Measurements from ENCODE around the gene SLC27A6.

The SLC27A6 gene

GRCh38 chr5:128973244-128973643, 8.0 kb downstream of the SLC27A6 start:
- Histone ChIP-seq H3K27me3 (ENCODE audit: insufficient read depth, low read length, poor library complexity, severe bottlenecking) (no peaks in the 10 kb centered on the region), H3K9me2 (replicated peaks; ENCODE audit: low read depth, low read length) (no peaks in the 10 kb centered on the region), H3K9ac (ENCODE audit: low read depth, low read length, poor library complexity, severe bottlenecking) (no peak overlapping the region), H3K4me2 (ENCODE audit: low read depth, low read length, poor library complexity, severe bottlenecking) (no peak overlapping the region), H3K9me3 (ENCODE audit: insufficient read depth, low read depth, low read length) (no peaks in the 10 kb centered on the region), H3K36me3 (ENCODE audit: insufficient read depth, low read length) (no peaks in the 10 kb centered on the region), H3F3A (ENCODE audit: low read depth) (no peaks in the 10 kb centered on the region), H3K4me3 (ENCODE audit: low read length, poor library complexity, severe bottlenecking) (no peak overlapping the region), H3K79me2 (ENCODE audit: insufficient read depth, low read length) (no peaks in the 10 kb centered on the region), H3K4me1 (ENCODE audit: insufficient read depth, low read length, poor library complexity, severe bottlenecking) (no peaks in the 10 kb centered on the region), H4K20me1 (ENCODE audit: insufficient read depth, low read length, poor library complexity, severe bottlenecking) (no peaks in the 10 kb centered on the region), H2AFZ (ENCODE audit: low read length) (no peak overlapping the region)
- TF ChIP-seq EZH2phosphoT487 (IDR thresholded peaks at IDR 0.05; ENCODE audit: borderline replicate concordance) (no peak), CTCF (conservative IDR thresholded peaks at IDR 0.05; ENCODE audit: low read length) (no peak)

GRCh38 chr5:128974567-128974966, 9.3 kb downstream of the SLC27A6 start:
- Histone ChIP-seq H3K4me3 (ENCODE audit: low read length, poor library complexity, severe bottlenecking) (no peak overlapping the region), H3K4me2 (ENCODE audit: low read depth, low read length, poor library complexity, severe bottlenecking) (no peak overlapping the region), H2AFZ (ENCODE audit: low read length) (no peak overlapping the region), H3K27me3 (ENCODE audit: insufficient read depth, low read length, poor library complexity, severe bottlenecking) (no peaks in the 10 kb centered on the region), H3K4me1 (ENCODE audit: insufficient read depth, low read length, poor library complexity, severe bottlenecking) (no peaks in the 10 kb centered on the region), H3K36me3 (ENCODE audit: insufficient read depth, low read length) (no peaks in the 10 kb centered on the region), H3K9me2 (replicated peaks; ENCODE audit: low read depth, low read length) (no peaks in the 10 kb centered on the region), H3K79me2 (ENCODE audit: insufficient read depth, low read length) (no peaks in the 10 kb centered on the region), H3K9ac (ENCODE audit: low read depth, low read length, poor library complexity, severe bottlenecking) (no peak overlapping the region), H4K20me1 (ENCODE audit: insufficient read depth, low read length, poor library complexity, severe bottlenecking) (no peaks in the 10 kb centered on the region), H3F3A (ENCODE audit: low read depth) (no peaks in the 10 kb centered on the region), H3K9me3 (ENCODE audit: insufficient read depth, low read depth, low read length) (no peaks in the 10 kb centered on the region)
- no peak for TF ChIP-seq EZH2phosphoT487 (IDR thresholded peaks at IDR 0.05; ENCODE audit: borderline replicate concordance)
- no peak for TF ChIP-seq CTCF (conservative IDR thresholded peaks at IDR 0.05; ENCODE audit: low read length)

- H4K20me1 ChIP-seq (ENCODE audit: insufficient read depth, low read length, poor library complexity, severe bottlenecking), result no peaks in the 10 kb centered on the region
- H3K9ac ChIP-seq (ENCODE audit: low read depth, low read length, poor library complexity, severe bottlenecking), result no peak overlapping the region
- no peaks in the 10 kb centered on the region for H3K4me1 ChIP-seq (ENCODE audit: insufficient read depth, low read length, poor library complexity, severe bottlenecking)
- no peak overlapping the region for H3K4me2 ChIP-seq (ENCODE audit: low read depth, low read length, poor library complexity, severe bottlenecking)
- H3K79me2 ChIP-seq (ENCODE audit: insufficient read depth, low read length), result no peaks in the 10 kb centered on the region
- TF ChIP-seq CTCF (conservative IDR thresholded peaks at IDR 0.05; ENCODE audit: low read length) (no peak), EZH2phosphoT487 (IDR thresholded peaks at IDR 0.05; ENCODE audit: borderline replicate concordance) (no peak)
- no peak overlapping the region for H2AFZ ChIP-seq (ENCODE audit: low read length)
- H3K9me3 ChIP-seq (ENCODE audit: insufficient read depth, low read depth, low read length), result no peaks in the 10 kb centered on the region
- H3K4me3 ChIP-seq (ENCODE audit: low read length, poor library complexity, severe bottlenecking), result no peak overlapping the region
- no peaks in the 10 kb centered on the region for H3K27me3 ChIP-seq (ENCODE audit: insufficient read depth, low read length, poor library complexity, severe bottlenecking)
- no peaks in the 10 kb centered on the region for H3K9me2 ChIP-seq (replicated peaks; ENCODE audit: low read depth, low read length)
- no peaks in the 10 kb centered on the region for H3F3A ChIP-seq (ENCODE audit: low read depth)
- H3K36me3 ChIP-seq (ENCODE audit: insufficient read depth, low read length), result no peaks in the 10 kb centered on the region
Observed at GRCh38 chr5:128979761-128980160, 14.5 kb downstream of the SLC27A6 start.

Measured in Loucy (cell line).